CD14-positive monocyte (primary cell): Measurements from ENCODE around the gene FBXW2. TPM values are rescaled to one million over a fixed set of nuclear protein-coding genes. Genes with fewer than 3 reads are reported as not detected.
A peak's percentile ranks its signal among the peaks of the same experiment; 100 is the strongest.

Experiments used
- DNase-seq, 3 donors: peaks; one replicate each; pipeline ENCODE4 v3.0.0-alpha.2; 2011 to 2022
- H2AFZ ChIP-seq: 2 replicates; pipeline ENCODE4 v1.6.0; 2012; ENCODE audit warnings: mild to moderate bottlenecking, low read depth, low read length, inconsistent platforms; ENCODE audit not compliant: insufficient read depth, poor library complexity, severe bottlenecking
- H3K27ac ChIP-seq, 2 donors: 1 replicate in 1 of 2; 2 replicates in 1 of 2; pipeline ENCODE4 v1.5.1; 2012 to 2013; ENCODE audit warnings: low read length in 2 of 2, control low read depth in 1 of 2, inconsistent platforms in 1 of 2, low read depth in 1 of 2, mild to moderate bottlenecking in 1 of 2
- H3K27me3 ChIP-seq, 2 donors: one replicate each; pipeline versions ENCODE4 v1.6.0 to v1.6.1; 2011 to 2013; ENCODE audit warnings: low read length in 2 of 2; ENCODE audit not compliant: control insufficient read depth in 2 of 2, insufficient read depth in 2 of 2
- H3K36me3 ChIP-seq, 2 donors: replicated peaks in 1 of 2; 1 replicate in 1 of 2; 2 replicates in 1 of 2; pipeline versions ENCODE4 v1.5.1 to v1.6.1; 2012 to 2013; ENCODE audit warnings: low read length in 2 of 2, control low read depth in 1 of 2, inconsistent platforms in 1 of 2, mild to moderate bottlenecking in 1 of 2; ENCODE audit not compliant: insufficient read depth in 2 of 2, control insufficient read depth in 1 of 2
- H3K4me1 ChIP-seq, 2 donors: 1 replicate in 1 of 2; 2 replicates in 1 of 2; pipeline versions ENCODE4 v1.5.1 to v1.6.1; 2012 to 2013; ENCODE audit warnings: low read length in 2 of 2, control low read depth in 1 of 2, inconsistent platforms in 1 of 2, mild to moderate bottlenecking in 1 of 2, moderate library complexity in 1 of 2; ENCODE audit not compliant: insufficient read depth in 2 of 2, control insufficient read depth in 1 of 2
- H3K4me2 ChIP-seq: replicated peaks from 2 replicates; pipeline ENCODE3; 2012; ENCODE audit warnings: low read length, moderate library complexity, mild to moderate bottlenecking; ENCODE audit not compliant: poor library complexity, severe bottlenecking; ENCODE audit errors: extremely low read depth
- H3K4me3 ChIP-seq, 3 experiments: fragments of 200-600 bp in 1 of 3; sonication (generic) in 1 of 3; replicated peaks in 1 of 3; 1 replicate in 2 of 3; 2 replicates in 1 of 3; pipeline ENCODE4 v1.5.1; 2011 to 2013; ENCODE audit warnings: low read length in 3 of 3, mild to moderate bottlenecking in 3 of 3, control low read depth in 2 of 3, low read depth in 2 of 3, inconsistent platforms in 1 of 3, moderate library complexity in 1 of 3
- H3K79me2 ChIP-seq: 2 replicates; pipeline ENCODE4 v1.6.0; 2012; ENCODE audit warnings: mild to moderate bottlenecking, control low read depth, inconsistent platforms, low read length, moderate library complexity; ENCODE audit not compliant: insufficient read depth
- H3K9ac ChIP-seq: 2 replicates; pipeline ENCODE4 v1.6.0; 2017; ENCODE audit warnings: low read length, mild to moderate bottlenecking; ENCODE audit not compliant: insufficient read depth, poor library complexity, severe bottlenecking
- H3K9me3 ChIP-seq, 2 donors: replicated peaks in 1 of 2; 1 replicate in 1 of 2; 2 replicates in 1 of 2; pipeline versions ENCODE4 v1.5.1 to v1.6.1; 2012 to 2013; ENCODE audit warnings: low read length in 2 of 2, control low read depth in 1 of 2; ENCODE audit not compliant: control insufficient read depth in 1 of 2, insufficient read depth in 1 of 2
- H4K20me1 ChIP-seq: 2 replicates; pipeline ENCODE4 v1.6.0; 2012; ENCODE audit warnings: mild to moderate bottlenecking, low read length, control low read depth, moderate library complexity; ENCODE audit not compliant: insufficient read depth
- H3K27ac Mint-ChIP-seq, 7 donors: one replicate each; pipeline ENCODE4 v1.8.0; 2020; ENCODE audit warnings: mild to moderate bottlenecking in 7 of 7, mixed read lengths in 7 of 7, moderate library complexity in 6 of 7, inconsistent platforms in 2 of 7
- H3K27me3 Mint-ChIP-seq, 3 donors: one replicate each; pipeline ENCODE4 v1.8.0; 2021 to 2022; ENCODE audit warnings: low read depth in 3 of 3, mild to moderate bottlenecking in 3 of 3, mixed read lengths in 3 of 3, moderate library complexity in 3 of 3, inconsistent platforms in 1 of 3
- H3K36me3 Mint-ChIP-seq, 2 donors: one replicate each; pipeline ENCODE4 v1.8.0; 2020; ENCODE audit warnings: mixed read lengths in 2 of 2, inconsistent platforms in 1 of 2, mild to moderate bottlenecking in 1 of 2
- H3K4me1 Mint-ChIP-seq: one replicate; pipeline ENCODE4 v1.8.0; 2020; ENCODE audit warnings: mild to moderate bottlenecking, mixed read lengths
- H3K4me3 Mint-ChIP-seq, 2 donors: one replicate each; pipeline ENCODE4 v1.8.0; 2020; ENCODE audit warnings: mild to moderate bottlenecking in 2 of 2, mixed read lengths in 2 of 2, moderate library complexity in 1 of 2
- H3K9me3 Mint-ChIP-seq, 7 donors: one replicate each; pipeline ENCODE4 v1.8.0; 2020 to 2022; ENCODE audit warnings: mixed read lengths in 7 of 7, mild to moderate bottlenecking in 6 of 7, moderate library complexity in 6 of 7, inconsistent platforms in 2 of 7
- CTCF ChIP-seq: fragments of 200-600 bp; IDR thresholded peaks from one replicate; pipeline ENCODE4 v1.8.0; 2022; ENCODE audit warnings: antibody characterized with exemption, mild to moderate bottlenecking
- whole genome bisulfite sequencing: methylation state at CpG from one replicate; pipeline ENCODE4 v1.1.5; 2013; ENCODE audit warnings: missing lambda C conversion rate; ENCODE audit not compliant: insufficient coverage; 5-methylcytosine and 5-hydroxymethylcytosine counted together
- intact Hi-C, 2 donors: fragments of 100-400 bp; cut with micrococcal nuclease; formaldehyde crosslinking; loops; one replicate each; pipeline versions ENCODE4 v1.15.0 to v1.15.1; 2023
- polyA plus RNA-seq, 3 donors: library from polyadenylated mRNA; depleted of rRNA in 1 of 3; unstranded in 2 of 3; stranded (reverse) in 1 of 3; fragments of 300-500 nt in 2 of 3; fragments of >200 nt in 1 of 3; fragmentation: Illumina TruSeq in 2 of 3; gene quantifications; 1 replicate in 2 of 3; 2 replicates in 1 of 3; pipeline ENCODE4 v1.2.3, GENCODE V29; 2012 to 2021

Gene FBXW2
- polyA plus RNA-seq, 3 donors, result 20.0 to 30.8 (median 28.9) TPM

- Histone ChIP-seq H2AFZ (peak within 1 kb of the TSS; percentile 91), H3K4me1 (peaks cover 33 to 51% of the 10 kb centered on the region in 2 donors), H3K27ac (peak within 1 kb of the TSS; percentile 82 to 91), H3K27me3 (no peaks in the 10 kb centered on the region), H3K9ac (peak within 1 kb of the TSS; percentile 89), H3K79me2 (peaks cover 69% of the 10 kb centered on the region), H4K20me1 (peaks cover 47% of the 10 kb centered on the region), H3K9me3 (no peaks in the 10 kb centered on the region), H3K4me2 (peak within 1 kb of the TSS; percentile 97), H3K4me3 (peak within 1 kb of the TSS; percentile 87 to 99 (median 98)), H3K36me3 (peaks cover 2 to 5% of the 10 kb centered on the region in 2 donors)
- Mint-ChIP-seq H3K27ac (peak within 1 kb of the TSS; percentile 87 to 97 (median 95)), H3K36me3 (peaks cover 2 to 26% of the 10 kb centered on the region in 2 donors), H3K4me3 (peak within 1 kb of the TSS; percentile 96 to 98), H3K27me3 (no peaks in the 10 kb centered on the region), H3K4me1 (peaks cover 52% of the 10 kb centered on the region), H3K9me3 (peaks cover 0 to 3% (median 0%) of the 10 kb centered on the region in 7 donors)
- under 1% methylated on average over 101 of the region's 102 CpGs for WGBS
- intact Hi-C loops, result loop anchor here (2.0 to 10.0 kb wide), 3 partner anchors 21 to 49 kb away; no protein-coding TSS in a partner anchor
- no peak for TF ChIP-seq CTCF
- peak; percentile 95 to 97 (median 96) for DNase-seq
These were observed 78.9 kb downstream of the FBXW2 start, which contains the start of gene MEGF9 for GRCh38 chr9:120714088-120714845. Gene MEGF9 (minus strand): TSS chr9:120714470. CDS start chr9:120714358, 112 bp downstream.

DNA sequence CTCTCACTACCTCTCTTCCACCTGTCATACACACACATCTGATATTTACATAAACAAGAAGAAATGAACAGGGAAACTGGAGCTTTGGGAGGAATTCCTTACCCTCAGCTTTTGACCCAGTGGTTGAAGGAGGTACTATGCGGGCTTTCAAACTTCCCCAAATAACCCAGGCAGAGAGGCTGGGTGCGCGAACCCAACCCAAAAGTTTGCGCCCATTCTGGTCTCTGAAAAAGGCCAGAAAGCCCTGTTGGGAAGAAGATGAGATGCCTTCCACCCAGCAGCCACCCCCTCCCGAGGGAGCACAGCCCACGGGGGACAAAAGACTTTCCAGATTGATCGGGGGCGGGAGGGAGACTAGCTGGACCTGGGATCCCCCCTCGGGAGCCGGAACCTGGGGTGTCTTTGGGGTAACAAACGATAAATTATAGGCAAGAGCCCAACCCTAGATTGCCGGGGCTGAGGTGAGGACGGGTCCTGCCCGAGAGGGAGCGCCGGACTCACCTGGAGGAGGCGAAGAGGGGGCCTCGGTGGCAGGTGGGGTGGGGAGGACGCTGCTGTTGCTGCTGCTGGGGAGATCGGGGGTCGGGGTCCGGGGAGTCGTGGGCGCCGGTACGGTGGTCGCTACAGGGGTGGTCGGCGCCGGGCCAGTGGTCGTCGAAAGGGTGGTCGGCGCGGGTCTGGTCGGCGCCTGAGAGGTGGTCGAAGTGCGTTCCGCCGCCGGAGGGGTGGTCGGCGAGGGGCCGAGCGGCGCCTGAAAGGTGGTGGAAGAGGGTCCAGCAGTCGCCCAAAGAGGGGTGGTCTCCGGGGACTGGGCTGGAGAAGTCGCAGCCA lies 79.7 kb downstream of the FBXW2 start:
- peak; percentile 14 for TF ChIP-seq CTCF
- intact Hi-C loops, result loop anchor here (2.0 to 10.0 kb wide), 3 partner anchors 21 to 49 kb away; no protein-coding TSS in a partner anchor
- H3K27ac ChIP-seq, result peak overlapping the region; percentile 82 to 91
- WGBS, result under 1% methylated on average over 39 of the region's 50 CpGs
- H3K27me3 ChIP-seq, result no peaks in the 10 kb centered on the region
- H3K36me3 Mint-ChIP-seq, result peaks cover 8 to 33% of the 10 kb centered on the region in 2 donors
- H3K4me3 ChIP-seq, result peak overlapping the region; percentile 69 to 99 (median 98)
- no peaks in the 10 kb centered on the region for H3K9me3 ChIP-seq
- peak in 2 of 3 donors; percentile 46 to 47 for DNase-seq
- H3K27ac Mint-ChIP-seq, result peak overlapping the region; percentile 87 to 97 (median 95)
- peak overlapping the region; percentile 66 for H2AFZ ChIP-seq
- H3K79me2 ChIP-seq, result peaks cover 77% of the 10 kb centered on the region
- H3K9ac ChIP-seq, result peak overlapping the region; percentile 89
- no peaks in the 10 kb centered on the region for H3K27me3 Mint-ChIP-seq
- H3K4me1 ChIP-seq, result peaks cover 41 to 59% of the 10 kb centered on the region in 2 donors
- H3K9me3 Mint-ChIP-seq, result peaks cover 0 to 3% (median 0%) of the 10 kb centered on the region in 7 donors
- peak overlapping the region; percentile 97 for H3K4me2 ChIP-seq
- peaks cover 55% of the 10 kb centered on the region for H4K20me1 ChIP-seq
- H3K36me3 ChIP-seq, result peaks cover 7 to 12% of the 10 kb centered on the region in 2 donors
- peak overlapping the region; percentile 96 to 98 for H3K4me3 Mint-ChIP-seq
- H3K4me1 Mint-ChIP-seq, result peaks cover 58% of the 10 kb centered on the region
